GM12874 (cell line): Measurements from ENCODE around the gene BNC2.

Source experiments
- TF ChIP-seq, protein P1 (sequence below): IDR thresholded peaks from 2 replicates; pipeline ENCODE4 v1.5.1; 2011; ENCODE audit warnings: low read depth, mild to moderate bottlenecking, control low read depth, low read length, moderate library complexity; ENCODE audit not compliant: insufficient read depth

BNC2 gene

GRCh38 chr9:16867576-16868311 lies 2.7 kb downstream of the BNC2 start:
- TF ChIP-seq, protein P1, sequence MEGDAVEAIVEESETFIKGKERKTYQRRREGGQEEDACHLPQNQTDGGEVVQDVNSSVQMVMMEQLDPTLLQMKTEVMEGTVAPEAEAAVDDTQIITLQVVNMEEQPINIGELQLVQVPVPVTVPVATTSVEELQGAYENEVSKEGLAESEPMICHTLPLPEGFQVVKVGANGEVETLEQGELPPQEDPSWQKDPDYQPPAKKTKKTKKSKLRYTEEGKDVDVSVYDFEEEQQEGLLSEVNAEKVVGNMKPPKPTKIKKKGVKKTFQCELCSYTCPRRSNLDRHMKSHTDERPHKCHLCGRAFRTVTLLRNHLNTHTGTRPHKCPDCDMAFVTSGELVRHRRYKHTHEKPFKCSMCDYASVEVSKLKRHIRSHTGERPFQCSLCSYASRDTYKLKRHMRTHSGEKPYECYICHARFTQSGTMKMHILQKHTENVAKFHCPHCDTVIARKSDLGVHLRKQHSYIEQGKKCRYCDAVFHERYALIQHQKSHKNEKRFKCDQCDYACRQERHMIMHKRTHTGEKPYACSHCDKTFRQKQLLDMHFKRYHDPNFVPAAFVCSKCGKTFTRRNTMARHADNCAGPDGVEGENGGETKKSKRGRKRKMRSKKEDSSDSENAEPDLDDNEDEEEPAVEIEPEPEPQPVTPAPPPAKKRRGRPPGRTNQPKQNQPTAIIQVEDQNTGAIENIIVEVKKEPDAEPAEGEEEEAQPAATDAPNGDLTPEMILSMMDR: no peak

GRCh38 chr9:16866587-16866986 lies 3.9 kb downstream of the BNC2 start:
- TF ChIP-seq, protein P1: no peak

DNA sequence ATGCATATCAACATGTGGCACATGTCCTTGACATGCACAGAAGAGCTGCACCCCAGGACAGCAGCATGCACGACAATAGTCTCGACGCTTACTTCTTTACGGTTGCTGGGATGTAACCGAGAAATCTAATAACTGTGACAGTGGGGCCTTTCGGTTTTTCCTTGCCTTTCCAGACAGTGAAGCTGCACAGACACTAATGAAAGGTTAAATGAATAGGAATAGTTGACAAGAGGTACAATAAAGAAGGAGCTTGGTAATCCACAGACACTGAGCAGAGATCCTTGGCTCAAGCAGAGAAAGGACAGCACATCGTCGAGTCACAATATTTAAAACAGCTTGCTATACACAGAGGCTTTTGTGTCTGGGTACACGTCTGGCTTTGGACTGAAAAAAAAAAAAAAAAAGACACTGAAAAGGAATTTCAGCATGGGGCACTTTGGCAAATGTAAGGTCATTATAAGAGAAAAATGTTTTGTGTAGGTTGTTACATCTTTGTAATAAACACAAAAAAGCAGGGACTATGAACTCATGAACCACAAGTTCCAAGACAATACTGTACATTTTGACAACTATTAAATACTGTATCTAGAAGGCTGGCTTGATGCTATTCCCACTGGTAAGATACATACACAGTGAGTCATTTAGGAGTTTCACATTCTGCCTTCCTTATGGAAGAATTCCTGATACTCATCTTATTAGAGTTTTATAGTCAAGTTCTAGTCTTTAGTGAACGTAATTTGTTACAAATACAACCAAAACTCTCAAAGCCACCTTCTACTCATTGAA lies 5.6 kb downstream of the BNC2 start:
- TF ChIP-seq, protein P1: no peak

DNA sequence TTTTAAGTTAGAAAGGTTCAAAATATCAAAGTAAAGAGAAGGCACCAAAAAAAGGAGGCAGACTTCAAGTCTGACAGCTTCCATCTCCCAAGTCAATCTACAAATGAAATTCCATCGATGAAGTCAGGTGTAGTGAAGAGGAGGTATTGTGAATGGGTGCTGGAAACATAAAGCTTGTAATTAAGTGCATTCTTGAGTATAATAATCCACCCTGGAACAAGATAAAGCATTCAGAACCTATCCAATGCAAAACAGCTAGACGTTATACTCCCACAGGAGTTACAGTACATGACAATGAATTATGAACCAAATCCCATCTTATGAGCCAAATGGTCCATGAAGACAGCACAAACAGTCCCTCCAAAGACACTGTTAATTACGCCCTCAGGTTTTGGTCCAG lies 22.3 kb downstream of the BNC2 start:
- TF ChIP-seq, protein P1: no peak

- TF ChIP-seq, protein P1: no peak
Measured at GRCh38 chr9:16846986-16847385, 23.5 kb downstream of the BNC2 start.

DNA sequence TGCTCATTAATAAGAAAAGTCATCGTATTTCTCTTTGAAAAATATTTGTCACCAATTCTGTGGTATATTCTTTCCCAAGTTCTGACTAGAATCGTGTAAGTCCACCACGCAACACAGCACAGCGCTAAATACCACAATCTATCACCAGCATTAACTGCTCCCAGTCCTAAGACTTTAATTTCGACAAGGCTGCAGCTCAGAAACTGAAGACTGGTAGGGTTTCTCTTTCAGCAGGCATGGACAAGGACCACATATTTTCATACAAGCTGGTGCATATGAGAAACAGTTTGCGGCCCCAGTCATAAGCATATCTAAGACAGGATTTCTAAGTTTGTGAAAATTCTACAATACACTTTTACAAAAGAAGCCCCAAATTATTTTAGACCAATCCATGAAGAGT lies 24.1 kb downstream of the BNC2 start:
- TF ChIP-seq, protein P1: no peak

- TF ChIP-seq, protein P1: no peak
Measured at GRCh38 chr9:16834817-16835216, 35.7 kb downstream of the BNC2 start.
